GM18517 (cell line): ENCODE results near the gene ECPAS.
"Not testable (repeated sequence)": the region's sequence is repeated elsewhere in the genome, so short reads cannot be mapped to it uniquely, and the experiment has no call there.

Experiments
- ATAC-seq: cut with Tn5 transposase; IDR thresholded peaks from one replicate; pipeline ENCODE4 v1.9.1; 2021; ENCODE audit warnings: mild to moderate bottlenecking, moderate library complexity; ENCODE audit not compliant: unreplicated experiment

Gene ECPAS

GRCh38 chr9:111474385-111474784 is 9.8 kb downstream of the ECPAS start:
- no peak for ATAC-seq

- ATAC-seq: no peak
These were observed 16.3 kb downstream of the ECPAS start for GRCh38 chr9:111467778-111468367.

GRCh38 chr9:111463048-111463447 is 21.1 kb downstream of the ECPAS start:
- ATAC-seq: no peak

GRCh38 chr9:111458139-111459009 is 25.8 kb downstream of the ECPAS start:
- no peak for ATAC-seq

DNA sequence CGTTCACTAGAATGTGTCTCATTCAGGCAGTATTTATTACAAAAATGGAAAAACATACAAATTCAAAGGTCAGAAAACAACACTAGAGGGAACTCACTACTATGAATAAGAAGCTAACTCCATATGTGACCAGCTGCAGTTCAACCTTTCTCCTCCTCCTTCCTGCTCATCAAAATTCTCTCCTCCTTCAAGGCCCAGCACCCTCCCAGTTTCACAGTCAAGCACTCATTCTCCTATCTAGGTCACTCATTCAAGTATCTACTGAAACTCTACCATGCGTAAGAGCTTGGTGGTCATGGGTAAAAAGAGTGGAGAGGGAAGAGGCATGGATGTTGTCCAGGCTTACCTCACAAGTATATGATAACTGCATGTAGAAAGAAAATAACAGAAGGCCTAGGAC is 27.7 kb downstream of the ECPAS start:
- ATAC-seq: no peak

DNA sequence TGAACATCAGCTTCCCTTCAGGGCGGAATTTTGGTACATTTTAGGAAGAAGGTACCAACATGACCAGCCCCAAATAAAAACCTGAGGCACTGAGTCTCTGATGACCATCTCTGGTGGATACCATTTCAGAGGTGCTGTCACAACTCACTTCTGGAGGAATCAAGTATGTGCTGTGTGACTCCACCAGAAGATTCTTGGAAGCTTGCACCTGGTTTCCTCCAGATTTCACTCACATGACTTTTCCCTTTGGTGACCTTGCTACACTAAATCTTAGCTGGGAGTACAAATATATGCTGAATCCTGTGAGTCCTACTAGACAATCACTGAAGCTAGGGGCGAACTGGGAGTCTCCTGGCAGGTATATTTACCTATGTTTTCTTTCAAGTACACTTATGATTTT is 28.5 kb downstream of the ECPAS start:
- ATAC-seq: no peak

DNA sequence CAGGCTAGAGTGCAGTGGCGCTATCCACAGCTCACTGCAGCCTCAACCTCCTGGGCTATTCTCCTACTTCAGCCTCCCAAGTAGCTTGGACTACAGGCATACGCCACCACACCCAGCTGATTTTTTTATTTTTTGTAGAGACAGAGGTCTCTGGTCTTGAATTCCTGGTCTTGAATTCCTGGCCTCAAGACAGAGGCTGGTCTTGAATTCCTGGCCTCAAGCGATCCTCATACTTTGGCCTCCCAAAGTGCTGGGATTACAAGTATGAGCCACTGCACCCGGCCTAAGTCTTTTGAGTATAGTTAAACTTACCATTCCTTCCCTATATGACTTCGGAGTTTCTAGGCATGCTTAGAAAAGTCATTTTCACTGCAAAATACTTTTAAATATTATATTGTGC is 29.4 kb downstream of the ECPAS start:
- ATAC-seq: no peak

- ATAC-seq: no peak
These were observed 32.6 kb downstream of the ECPAS start for GRCh38 chr9:111451570-111451969.

DNA sequence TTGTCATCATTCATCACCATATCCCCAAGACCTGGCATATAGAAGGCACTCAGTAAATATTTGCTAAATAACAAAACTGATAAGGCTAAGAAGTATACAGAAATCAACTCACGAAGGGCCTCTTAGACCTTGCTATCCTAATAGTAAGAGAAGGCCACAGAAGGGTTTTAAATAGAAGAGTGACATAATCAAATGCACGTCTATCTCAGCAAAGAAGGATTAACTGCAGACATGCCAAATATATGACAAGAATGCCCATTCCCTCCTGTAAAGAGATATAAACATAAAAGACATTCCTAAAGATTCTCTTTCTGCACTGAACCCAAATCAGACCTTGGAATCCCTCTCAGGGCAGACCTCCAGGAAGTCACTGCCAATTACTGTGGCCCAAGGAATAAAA is 34.1 kb downstream of the ECPAS start:
- ATAC-seq: no peak

DNA sequence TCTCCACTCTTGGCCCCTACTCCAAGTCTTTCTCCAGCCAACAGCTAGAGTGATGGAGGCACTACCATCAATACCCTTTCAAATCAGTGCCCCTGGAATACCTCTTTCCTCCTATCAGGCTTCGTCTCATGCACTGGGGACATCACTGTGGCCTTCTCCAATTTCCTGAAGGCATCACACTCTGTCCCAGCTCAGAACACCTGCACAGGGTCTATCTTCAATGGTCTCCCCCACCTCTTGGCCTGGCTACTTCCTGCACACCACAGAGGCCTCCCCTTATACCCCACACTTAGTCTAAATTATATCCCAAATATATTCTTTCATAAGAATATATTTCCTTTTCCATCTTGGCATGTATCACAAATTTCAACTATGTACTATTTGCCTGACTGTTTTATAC is 34.5 kb downstream of the ECPAS start:
- no peak for ATAC-seq

- not testable (repeated sequence) for ATAC-seq
These were observed 38.4 kb downstream of the ECPAS start for GRCh38 chr9:111445799-111446198.

GRCh38 chr9:111443454-111443853 is 40.7 kb downstream of the ECPAS start:
- no peak for ATAC-seq

DNA sequence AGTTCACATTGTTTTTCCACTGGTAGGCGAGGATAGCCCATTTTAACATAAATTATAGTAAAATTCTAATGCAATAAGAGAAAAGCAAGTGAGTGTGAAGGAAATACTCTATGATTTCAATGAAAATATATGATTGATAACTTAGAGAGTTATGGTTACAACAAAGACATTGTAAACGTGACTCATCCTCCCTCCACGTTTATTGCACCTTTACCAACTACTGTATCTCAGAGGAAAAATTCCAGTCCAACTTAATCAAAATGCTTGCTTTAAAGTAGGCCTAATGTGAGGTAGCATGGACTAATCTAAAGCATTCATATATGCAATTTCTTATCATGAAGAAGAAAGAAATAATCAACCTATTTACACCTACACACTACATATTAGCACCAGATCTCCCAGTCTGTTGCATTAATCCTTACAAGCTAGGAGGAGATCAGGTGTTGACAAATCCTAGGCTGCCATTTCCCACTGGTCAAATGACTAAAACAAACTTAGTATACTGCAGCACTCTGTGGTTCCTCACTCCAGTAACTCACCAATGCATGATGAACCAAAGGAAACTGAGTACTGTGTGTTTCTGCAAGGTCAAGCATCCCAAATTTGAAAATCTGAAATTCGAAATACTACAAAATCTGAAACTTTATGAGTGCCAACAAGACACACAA is 41.7 kb downstream of the ECPAS start:
- no peak for ATAC-seq

DNA sequence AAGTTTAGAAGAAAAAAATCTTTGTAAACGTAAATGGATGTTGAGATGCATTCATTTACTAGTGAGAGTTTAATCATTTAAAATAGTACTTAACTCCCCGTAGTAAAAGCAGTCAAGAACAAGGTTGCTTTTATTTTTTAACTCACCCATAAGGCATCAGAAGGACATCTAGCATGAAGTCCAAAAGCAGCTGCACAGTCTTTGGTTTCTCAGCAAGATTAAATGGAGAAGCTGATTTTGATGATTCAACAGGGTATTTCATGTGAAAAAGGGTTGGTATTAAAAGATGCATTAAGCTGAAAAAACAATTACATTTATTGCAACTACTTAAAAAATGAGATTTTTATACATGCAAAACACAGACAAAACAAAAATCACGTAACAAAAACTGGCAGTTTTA is 44.0 kb downstream of the ECPAS start:
- no peak for ATAC-seq

DNA sequence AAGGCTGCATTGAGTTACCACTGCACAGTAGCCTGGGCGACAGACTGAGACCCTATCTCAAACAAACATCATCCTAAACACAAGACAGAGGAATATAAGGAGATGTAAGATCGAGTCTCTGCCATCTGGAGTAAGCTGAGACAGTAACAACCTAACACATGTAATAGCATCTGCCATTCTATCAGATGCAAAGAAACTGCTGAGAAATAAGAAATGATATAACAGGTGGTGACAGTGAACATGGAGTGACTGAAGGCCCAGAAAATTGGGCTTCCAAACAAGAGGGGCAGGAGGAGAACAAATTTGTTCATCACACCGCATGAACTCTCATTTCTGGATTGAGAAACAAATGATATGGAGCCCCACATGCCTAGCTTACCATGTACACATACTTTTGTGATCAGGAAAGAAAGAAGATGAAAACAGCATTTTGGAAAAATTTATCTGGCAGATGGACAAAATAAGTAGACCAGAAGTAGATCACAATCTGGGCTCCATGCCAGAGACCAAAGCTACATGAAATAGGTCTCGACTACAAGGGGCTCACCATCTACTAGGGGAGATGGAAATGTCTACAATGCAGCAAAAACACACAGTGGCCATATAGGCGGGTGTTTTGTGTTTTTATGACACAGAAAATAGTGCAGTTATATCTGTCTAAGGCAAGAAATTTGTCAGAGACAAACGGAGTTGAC is 45.5 kb downstream of the ECPAS start:
- ATAC-seq: no peak

GRCh38 chr9:111436571-111436970 is 47.6 kb downstream of the ECPAS start:
- ATAC-seq: no peak

DNA sequence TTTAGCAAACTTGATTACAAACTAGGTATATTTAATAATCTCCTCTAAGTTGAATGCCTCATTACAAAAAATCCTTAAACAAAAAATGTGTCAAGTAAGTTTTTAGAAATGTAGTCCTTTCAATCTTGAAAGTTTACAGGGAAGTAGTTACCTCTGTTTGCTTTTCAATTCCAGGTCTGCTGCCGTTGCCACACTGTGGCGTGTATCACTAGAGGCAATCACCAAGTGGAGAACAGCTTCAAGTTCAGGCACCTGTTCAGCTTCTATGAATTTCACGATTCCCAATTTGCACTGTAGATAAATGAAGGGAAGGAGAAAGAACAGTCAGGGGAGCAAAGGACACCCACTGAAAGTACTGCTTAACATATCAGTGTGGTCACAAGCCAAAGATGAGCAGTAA is 51.1 kb downstream of the ECPAS start:
- no peak for ATAC-seq

DNA sequence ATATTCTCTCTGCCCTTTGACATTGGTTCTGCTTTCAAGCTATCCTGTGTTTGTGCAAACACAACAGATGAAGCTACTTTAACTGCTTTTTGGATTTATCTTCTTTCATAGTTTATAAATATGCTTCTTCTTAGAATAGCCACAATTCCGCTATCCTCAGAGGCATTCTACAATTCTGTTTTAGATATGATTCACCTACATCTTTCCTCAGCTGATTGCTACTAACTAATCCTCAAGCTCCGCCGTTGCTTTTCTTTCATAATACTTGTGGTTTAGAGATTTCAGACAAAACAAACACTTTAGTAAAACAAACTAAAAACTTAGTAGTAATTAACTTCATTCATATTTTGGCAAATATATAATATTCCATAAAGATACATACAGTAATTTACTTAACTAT is 52.5 kb downstream of the ECPAS start:
- no peak for ATAC-seq

DNA sequence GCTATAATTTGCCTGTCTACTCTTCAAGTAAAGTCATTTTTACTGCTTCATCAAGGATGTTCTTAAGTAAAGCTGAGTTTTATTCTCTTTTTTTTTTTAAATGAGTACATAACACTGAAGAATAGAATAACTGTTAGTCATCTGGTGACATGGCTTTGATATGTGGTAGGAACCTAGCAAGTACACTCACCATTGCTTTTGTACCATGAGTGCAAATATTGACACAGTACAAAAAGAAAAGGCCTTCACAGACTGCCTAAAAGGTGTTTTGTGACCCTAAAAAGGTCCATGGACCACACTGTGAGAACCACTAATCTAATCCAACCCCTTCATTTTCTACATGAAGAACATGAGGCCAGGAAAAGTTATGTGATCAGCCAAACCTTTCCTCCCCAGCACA is 55.0 kb downstream of the ECPAS start:
- ATAC-seq: no peak

GRCh38 chr9:111427186-111427585 is 57.0 kb downstream of the ECPAS start:
- no peak for ATAC-seq

GRCh38 chr9:111423389-111423788 is 60.8 kb downstream of the ECPAS start:
- no peak for ATAC-seq
